Mononuclear cell (primary cell): ENCODE measurements around the gene CYP2J2. TPM values are rescaled to one million over a fixed set of nuclear protein-coding genes. Genes with fewer than 3 reads are reported as not detected.
"Not testable (repeated sequence)": the region's sequence is repeated elsewhere in the genome, so short reads cannot be mapped to it uniquely, and the experiment has no call there.

ENCODE experiments used
- H3K27me3 ChIP-seq: 2 replicates; pipeline ENCODE4 v1.6.0; 2011; ENCODE audit warnings: low read length, control low read depth; ENCODE audit not compliant: insufficient read depth
- H3K4me1 ChIP-seq: 2 replicates; pipeline ENCODE4 v1.5.1; 2011; ENCODE audit warnings: mild to moderate bottlenecking, low read length, control low read depth; ENCODE audit not compliant: insufficient read depth
- H3K4me3 ChIP-seq: 2 replicates; pipeline ENCODE4 v1.5.1; 2011; ENCODE audit warnings: mild to moderate bottlenecking, low read length, moderate library complexity
- H3K9me3 ChIP-seq: 2 replicates; pipeline ENCODE4 v1.5.1; 2011; ENCODE audit warnings: low read depth, mild to moderate bottlenecking, control low read depth, low read length
- total RNA-seq: library from RNA; depleted of rRNA; stranded (reverse); fragments of >200 nt; gene quantifications from one replicate; pipeline ENCODE4 v1.2.3, GENCODE V29; 2012

The CYP2J2 gene, protein sequence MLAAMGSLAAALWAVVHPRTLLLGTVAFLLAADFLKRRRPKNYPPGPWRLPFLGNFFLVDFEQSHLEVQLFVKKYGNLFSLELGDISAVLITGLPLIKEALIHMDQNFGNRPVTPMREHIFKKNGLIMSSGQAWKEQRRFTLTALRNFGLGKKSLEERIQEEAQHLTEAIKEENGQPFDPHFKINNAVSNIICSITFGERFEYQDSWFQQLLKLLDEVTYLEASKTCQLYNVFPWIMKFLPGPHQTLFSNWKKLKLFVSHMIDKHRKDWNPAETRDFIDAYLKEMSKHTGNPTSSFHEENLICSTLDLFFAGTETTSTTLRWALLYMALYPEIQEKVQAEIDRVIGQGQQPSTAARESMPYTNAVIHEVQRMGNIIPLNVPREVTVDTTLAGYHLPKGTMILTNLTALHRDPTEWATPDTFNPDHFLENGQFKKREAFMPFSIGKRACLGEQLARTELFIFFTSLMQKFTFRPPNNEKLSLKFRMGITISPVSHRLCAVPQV
- 0.10 TPM for total RNA-seq

DNA sequence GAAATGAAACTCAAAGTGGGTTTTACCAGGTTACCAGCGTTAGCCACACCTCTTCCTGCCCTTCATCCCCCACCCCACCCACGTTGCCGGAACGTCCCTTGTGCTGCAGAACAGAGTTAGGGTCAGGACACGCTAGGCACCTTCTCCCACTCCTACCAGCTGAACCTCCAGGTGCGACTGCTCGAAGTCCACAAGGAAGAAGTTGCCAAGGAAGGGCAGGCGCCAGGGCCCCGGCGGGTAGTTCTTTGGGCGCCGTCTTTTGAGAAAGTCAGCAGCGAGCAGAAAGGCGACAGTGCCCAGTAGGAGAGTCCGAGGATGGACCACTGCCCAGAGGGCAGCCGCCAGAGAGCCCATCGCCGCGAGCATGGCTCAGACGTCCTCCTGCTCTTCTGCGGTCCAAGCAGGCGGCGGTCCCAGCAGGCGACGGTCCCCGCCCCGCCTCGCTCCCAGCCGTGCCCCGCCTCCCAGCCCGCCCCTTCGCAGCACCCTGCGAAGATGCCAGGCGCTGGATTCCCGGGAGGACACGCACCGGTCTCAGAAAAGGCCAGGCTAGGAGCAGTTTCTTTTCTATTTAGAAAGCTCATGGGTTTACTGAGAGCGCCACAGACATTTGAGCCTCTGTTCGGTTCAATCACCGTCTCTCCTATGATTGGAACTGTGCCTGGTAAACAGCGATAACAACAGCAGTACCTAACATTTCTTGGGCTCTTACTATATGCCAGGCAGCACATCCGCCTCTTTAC is at the start of gene CYP2J2:
Gene CYP2J2 (minus strand): TSS at position 393 of the 743 bp plus-strand sequence. CDS start 27 bp downstream, at position 366.
- peaks cover 13% of the 10 kb centered on the region for H3K9me3 ChIP-seq
- H3K27me3 ChIP-seq, result peaks cover 28% of the 10 kb centered on the region
- H3K4me1 ChIP-seq, result peaks cover 3% of the 10 kb centered on the region
- H3K4me3 ChIP-seq, result peak within 1 kb of the TSS; percentile 40

DNA sequence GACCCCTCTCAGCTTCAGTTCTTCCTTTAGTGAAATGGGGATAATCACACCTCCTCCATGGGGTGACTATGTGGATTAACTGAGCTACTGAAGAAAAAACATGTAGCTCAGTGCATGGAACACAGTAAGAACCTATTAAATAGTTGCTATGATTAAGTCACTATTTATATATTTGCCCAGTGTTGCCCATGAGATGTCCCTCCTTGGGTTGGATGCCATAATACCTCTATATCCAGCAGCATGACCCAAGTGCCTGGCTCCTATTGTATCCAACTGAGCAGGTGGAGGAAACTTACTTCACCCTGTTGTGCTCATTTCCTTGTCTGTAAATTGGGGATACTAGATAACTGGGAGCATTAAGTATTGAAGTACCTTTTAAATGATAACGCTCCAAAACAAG is 47.1 kb upstream of the CYP2J2 start:
- no peak overlapping the region for H3K4me3 ChIP-seq
- H3K4me1 ChIP-seq, result peaks cover 4% of the 10 kb centered on the region
- no peaks in the 10 kb centered on the region for H3K27me3 ChIP-seq
- H3K9me3 ChIP-seq, result no peaks in the 10 kb centered on the region

GRCh38 chr1:59972216-59972927 is 45.8 kb upstream of the CYP2J2 start:
- H3K9me3 ChIP-seq, result no peaks in the 10 kb centered on the region
- no peaks in the 10 kb centered on the region for H3K27me3 ChIP-seq
- H3K4me1 ChIP-seq, result peaks cover 4% of the 10 kb centered on the region
- H3K4me3 ChIP-seq, result no peak overlapping the region

- H3K27me3 ChIP-seq, result no peaks in the 10 kb centered on the region
- H3K9me3 ChIP-seq, result no peaks in the 10 kb centered on the region
- peaks cover 4% of the 10 kb centered on the region for H3K4me1 ChIP-seq
- H3K4me3 ChIP-seq, result no peak overlapping the region
These were observed 44.9 kb upstream of the CYP2J2 start for GRCh38 chr1:59971464-59971911.

DNA sequence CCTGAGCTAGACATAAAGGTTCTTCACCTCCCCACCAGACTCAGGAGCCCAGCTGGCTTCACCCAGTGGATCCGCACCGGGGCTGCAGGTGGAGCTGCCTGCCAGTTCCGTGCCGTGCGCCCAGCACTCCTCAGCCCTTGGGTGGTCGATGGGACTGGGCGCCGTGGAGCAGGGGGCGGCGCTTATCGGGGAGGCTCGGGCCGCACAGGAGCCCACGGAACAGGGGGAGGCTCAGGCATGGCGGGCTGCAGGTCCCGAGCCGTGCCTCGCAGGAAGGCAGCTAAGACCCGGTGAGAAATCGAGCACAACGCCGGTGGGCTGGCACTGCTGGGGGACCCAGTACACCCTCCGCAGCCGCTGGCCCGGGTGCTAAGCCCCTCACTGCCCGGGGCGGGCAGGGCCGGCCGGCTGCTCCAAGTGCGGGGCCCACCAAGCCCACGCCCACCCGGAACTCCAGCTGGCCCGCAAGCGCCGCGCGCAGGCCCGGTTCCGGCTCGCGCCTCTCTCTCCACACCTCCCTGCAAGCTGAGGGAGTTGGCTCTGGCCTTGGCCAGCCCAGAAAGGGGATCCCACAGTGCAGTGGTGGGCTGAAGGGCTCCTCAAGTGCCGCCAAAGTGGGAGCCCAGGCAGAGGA is 43.1 kb upstream of the CYP2J2 start:
- H3K4me1 ChIP-seq, H3K9me3 ChIP-seq, H3K27me3 ChIP-seq, H3K4me3 ChIP-seq: not testable (repeated sequence)

DNA sequence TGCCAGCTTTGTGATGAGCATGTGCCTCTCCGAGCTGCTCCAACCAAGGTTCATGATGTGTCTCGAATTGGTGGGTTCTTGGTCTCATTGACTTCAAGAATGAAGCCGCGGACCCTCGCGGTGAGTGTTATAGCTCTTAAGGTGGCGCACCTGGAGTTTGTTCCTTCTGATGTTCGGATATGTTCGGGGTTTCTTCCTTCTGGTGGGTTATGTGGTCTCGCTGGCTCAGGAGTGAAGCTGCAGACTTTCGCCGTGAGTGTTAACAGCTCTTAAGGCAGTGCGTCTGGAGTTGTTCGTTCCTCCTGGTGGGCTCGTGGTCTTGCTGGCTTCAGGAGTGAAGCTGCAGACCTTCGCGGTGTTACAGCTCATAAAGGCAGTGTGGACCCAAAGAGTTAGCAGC is 42.2 kb upstream of the CYP2J2 start:
- H3K27me3 ChIP-seq, H3K4me3 ChIP-seq, H3K4me1 ChIP-seq, H3K9me3 ChIP-seq: not testable (repeated sequence)

GRCh38 chr1:59967780-59968179 is 41.2 kb upstream of the CYP2J2 start:
- no peaks in the 10 kb centered on the region for H3K27me3 ChIP-seq
- H3K9me3 ChIP-seq, result no peaks in the 10 kb centered on the region
- H3K4me1 ChIP-seq, result peaks cover 4% of the 10 kb centered on the region
- no peak overlapping the region for H3K4me3 ChIP-seq

DNA sequence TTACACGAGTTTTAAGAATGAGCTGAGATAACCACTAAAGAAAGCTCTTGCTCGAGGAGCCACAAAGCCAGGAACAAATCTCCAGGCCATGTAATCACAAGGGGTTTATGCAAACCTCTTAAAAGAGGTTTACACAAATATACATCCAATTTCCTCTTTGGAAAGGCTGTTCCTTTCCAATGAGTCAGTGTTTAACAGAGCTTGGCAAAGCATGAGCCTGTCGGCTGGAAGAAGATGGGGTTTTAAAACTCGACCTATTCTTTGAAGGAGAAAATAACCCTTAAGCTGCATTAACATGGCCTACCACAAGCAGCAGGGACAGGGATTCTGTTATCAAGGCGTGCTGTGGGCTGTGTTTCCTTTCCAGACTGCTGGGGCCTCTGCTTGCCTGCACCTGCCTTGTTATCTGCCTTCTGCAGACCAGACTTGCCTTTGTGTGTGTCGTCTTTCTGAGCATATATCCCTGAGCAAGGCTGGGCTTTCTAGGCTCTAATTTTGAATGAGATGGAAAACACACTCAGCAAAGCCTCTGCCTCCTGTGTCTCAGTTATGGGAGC is 40.6 kb upstream of the CYP2J2 start:
- no peaks in the 10 kb centered on the region for H3K27me3 ChIP-seq
- H3K4me3 ChIP-seq, result no peak overlapping the region
- H3K9me3 ChIP-seq, result no peaks in the 10 kb centered on the region
- peaks cover 4% of the 10 kb centered on the region for H3K4me1 ChIP-seq

- H3K9me3 ChIP-seq, result no peaks in the 10 kb centered on the region
- no peaks in the 10 kb centered on the region for H3K27me3 ChIP-seq
- no peaks in the 10 kb centered on the region for H3K4me1 ChIP-seq
- H3K4me3 ChIP-seq, result no peak overlapping the region
These were observed 25.5 kb upstream of the CYP2J2 start for GRCh38 chr1:59952065-59952464.

- Histone ChIP-seq H3K4me3 (no peak overlapping the region), H3K4me1 (no peaks in the 10 kb centered on the region), H3K9me3 (no peaks in the 10 kb centered on the region), H3K27me3 (no peaks in the 10 kb centered on the region)
These were observed 23.1 kb upstream of the CYP2J2 start for GRCh38 chr1:59949648-59950047.

DNA sequence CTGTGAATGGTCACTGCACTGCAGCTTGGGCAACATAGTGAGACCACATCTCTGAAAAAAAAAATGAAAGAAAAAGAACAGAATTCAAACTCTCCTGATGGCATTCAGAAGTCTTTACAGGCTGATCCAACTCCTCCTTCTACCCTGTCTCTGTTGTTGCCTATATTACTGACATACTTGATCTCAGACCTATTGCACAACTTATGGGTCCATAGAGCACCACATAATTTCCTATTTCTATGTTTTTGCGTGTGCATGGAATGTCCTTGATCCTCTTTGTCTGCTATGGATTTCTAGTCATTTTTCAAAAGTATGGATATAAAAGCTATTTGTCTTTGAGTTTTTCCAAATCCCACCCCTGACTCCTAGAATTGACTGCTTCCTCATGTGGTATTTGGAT is 22.4 kb upstream of the CYP2J2 start:
- Histone ChIP-seq H3K27me3 (no peaks in the 10 kb centered on the region), H3K4me1 (no peaks in the 10 kb centered on the region), H3K4me3 (no peak overlapping the region), H3K9me3 (no peaks in the 10 kb centered on the region)

GRCh38 chr1:59947047-59947938 is 20.7 kb upstream of the CYP2J2 start:
- no peaks in the 10 kb centered on the region for H3K27me3 ChIP-seq
- H3K4me1 ChIP-seq, result no peaks in the 10 kb centered on the region
- no peak overlapping the region for H3K4me3 ChIP-seq
- no peaks in the 10 kb centered on the region for H3K9me3 ChIP-seq

- no peaks in the 10 kb centered on the region for H3K4me1 ChIP-seq
- no peak overlapping the region for H3K4me3 ChIP-seq
- H3K9me3 ChIP-seq, result no peaks in the 10 kb centered on the region
- no peaks in the 10 kb centered on the region for H3K27me3 ChIP-seq
These were observed 19.2 kb upstream of the CYP2J2 start for GRCh38 chr1:59945790-59946189.

GRCh38 chr1:59939393-59939792 is 12.8 kb upstream of the CYP2J2 start:
- Histone ChIP-seq H3K4me3 (no peak overlapping the region), H3K27me3 (peaks cover 3% of the 10 kb centered on the region), H3K4me1 (no peaks in the 10 kb centered on the region), H3K9me3 (no peaks in the 10 kb centered on the region)
